T-cell (primary cell): ENCODE measurements around the gene ASPDH. TPM values are rescaled to one million over a fixed set of nuclear protein-coding genes. Genes with fewer than 3 reads are reported as not detected.
A peak's percentile ranks its signal among the peaks of the same experiment; 100 is the strongest.

Experiments used
- ATAC-seq, 4 experiments: fragments of 200-7000 bp in 3 of 4; fragments of 150-1000 bp in 1 of 4; cut with Tn5 transposase; replicated peaks in 1 of 4; 1 replicate in 3 of 4; 2 replicates in 1 of 4; pipeline ENCODE4 v1.10.0; 2021; ENCODE audit warnings: moderate library complexity in 3 of 4, mild to moderate bottlenecking in 2 of 4, moderate number of reproducible peaks in 1 of 4
- CTCF ChIA-PET, 2 donors: fragments of 300-600 bp; sonication (Branson Sonifier 250); formaldehyde crosslinking; loops; one replicate each; lab custom pipeline; 2022; ENCODE audit warnings: antibody characterized with exemption in 2 of 2; lab: Charles Lee
- POLR2A ChIA-PET, 2 donors: fragments of 300-600 bp; sonication (Branson Sonifier 250); formaldehyde crosslinking; loops; one replicate each; lab custom pipeline; 2022; ENCODE audit warnings: antibody characterized with exemption in 2 of 2; lab: Charles Lee
- DNase-seq, 35 experiments: peaks; one replicate each; pipeline versions ENCODE4 v3.0.0 to v3.0.0-alpha.2; 2013 to 2023
- H3K27ac ChIP-seq: one replicate; pipeline ENCODE4 v1.5.1; 2013; ENCODE audit warnings: low read length
- H3K27me3 ChIP-seq, 2 experiments: replicated peaks in 1 of 2; 1 replicate in 1 of 2; 2 replicates in 1 of 2; pipeline versions ENCODE4 v1.6.1 to v1.7.0; 2013; ENCODE audit warnings: low read length in 1 of 2, mixed read lengths in 1 of 2; ENCODE audit not compliant: control insufficient read depth in 2 of 2, insufficient read depth in 2 of 2; ENCODE audit errors: extremely low read depth in 1 of 2
- H3K36me3 ChIP-seq, 2 donors: 1 replicate in 1 of 2; 2 replicates in 1 of 2; pipeline versions ENCODE4 v1.6.1 to v1.7.0; 2013; ENCODE audit warnings: low read length in 1 of 2; ENCODE audit not compliant: control insufficient read depth in 2 of 2, insufficient read depth in 1 of 2; ENCODE audit errors: extremely low read depth in 1 of 2
- H3K4me1 ChIP-seq, 2 experiments: 1 replicate in 1 of 2; 2 replicates in 1 of 2; pipeline versions ENCODE4 v1.6.1 to v1.7.0; 2013; ENCODE audit warnings: low read length in 2 of 2, mixed read lengths in 1 of 2; ENCODE audit not compliant: insufficient read depth in 2 of 2, control insufficient read depth in 1 of 2; ENCODE audit errors: extremely low read depth in 1 of 2
- H3K4me3 ChIP-seq, 2 donors: 1 replicate in 1 of 2; 2 replicates in 1 of 2; pipeline versions ENCODE4 v1.5.1 to v1.7.0; 2013; ENCODE audit warnings: mild to moderate bottlenecking in 2 of 2, low read length in 1 of 2, moderate library complexity in 1 of 2; ENCODE audit not compliant: control insufficient read depth in 1 of 2; ENCODE audit errors: extremely low read depth in 1 of 2
- H3K9me3 ChIP-seq: 2 replicates; pipeline ENCODE4 v1.7.0; 2013
- H3K27ac Mint-ChIP-seq, 2 donors: one replicate each; pipeline ENCODE4 v1.8.0; 2020 to 2021; ENCODE audit warnings: mild to moderate bottlenecking in 2 of 2, mixed read lengths in 2 of 2
- H3K27me3 Mint-ChIP-seq, 2 donors: one replicate each; pipeline ENCODE4 v1.8.0; 2021 to 2022; ENCODE audit warnings: mixed read lengths in 2 of 2
- H3K36me3 Mint-ChIP-seq: one replicate; pipeline ENCODE4 v1.8.0; 2021; ENCODE audit warnings: mixed read lengths
- H3K4me1 Mint-ChIP-seq, 3 donors: one replicate each; pipeline ENCODE4 v1.8.0; 2020 to 2022; ENCODE audit warnings: mixed read lengths in 3 of 3, mild to moderate bottlenecking in 1 of 3
- H3K4me3 Mint-ChIP-seq, 3 donors: one replicate each; pipeline ENCODE4 v1.8.0; 2020 to 2022; ENCODE audit warnings: mild to moderate bottlenecking in 3 of 3, mixed read lengths in 3 of 3, moderate library complexity in 3 of 3
- H3K9me3 Mint-ChIP-seq, 3 donors: one replicate each; pipeline ENCODE4 v1.8.0; 2020 to 2022; ENCODE audit warnings: mixed read lengths in 3 of 3
- WGBS: methylation state at CpG from one replicate; pipeline ENCODE4 v1.1.5; 2013; ENCODE audit warnings: missing lambda C conversion rate; ENCODE audit not compliant: insufficient coverage; 5-methylcytosine and 5-hydroxymethylcytosine counted together
- total RNA-seq, 35 experiments: library from RNA in 6 of 35; stranded (reverse) in 6 of 35; fragments of 120-200 nt in 1 of 35; gene quantifications; one replicate each; pipeline versions ENCODE4 v1.2.1 to v1.2.4 and lab custom pipeline; 2013 to 2026

The ASPDH gene
- total RNA-seq, 5 donors from 2014 or later (not counting 1 experiment from before 2014, with no cell fraction given), result not detected

DNA sequence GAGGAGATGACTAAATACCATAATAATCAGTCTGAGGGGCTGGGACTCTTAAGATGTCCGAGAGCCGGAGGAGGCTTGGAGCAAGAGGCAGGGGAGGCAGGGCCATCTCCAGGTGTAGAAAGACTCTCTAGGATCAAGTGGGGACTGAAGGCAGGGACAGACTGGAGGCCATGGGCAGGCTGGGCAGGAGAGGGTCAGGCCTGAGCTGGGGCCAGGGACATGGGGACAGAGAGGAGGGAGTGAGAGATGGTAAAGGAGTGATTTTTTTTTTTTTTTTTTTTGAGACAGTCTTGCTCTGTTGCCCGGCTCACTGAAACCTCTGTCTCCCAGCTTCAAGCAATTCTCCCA is 4.9 kb downstream of the ASPDH start:
- WGBS, result 100% methylated on average over 2 of the region's 3 CpGs
- Mint-ChIP-seq H3K4me1 (peaks cover 14 to 23% (median 18%) of the 10 kb centered on the region in 3 donors), H3K27ac (no peak overlapping the region), H3K36me3 (no peaks in the 10 kb centered on the region), H3K27me3 (peaks cover 0 to 5% of the 10 kb centered on the region in 2 donors), H3K9me3 (no peaks in the 10 kb centered on the region), H3K4me3 (peak overlapping the region in 2 of 3 donors; percentile 54 to 72)
- DNase-seq (no peak), ATAC-seq (no peak)
- Histone ChIP-seq H3K4me3 (no peak overlapping the region), H3K36me3 (no peaks in the 10 kb centered on the region), H3K4me1 (peaks cover 2 to 22% of the 10 kb centered on the region in 2 experiments), H3K27me3 (peaks cover 0 to 20% of the 10 kb centered on the region in 2 experiments), H3K27ac (no peak overlapping the region), H3K9me3 (no peaks in the 10 kb centered on the region)
- POLR2A ChIA-PET, result no interaction called here
- CTCF ChIA-PET, result interaction anchor here in 1 of 2 donors (0.6 kb wide), 1 partner anchor 133 kb away, joined by 3 read pairs; the partner anchor contains the start of gene NR1H2

DNA sequence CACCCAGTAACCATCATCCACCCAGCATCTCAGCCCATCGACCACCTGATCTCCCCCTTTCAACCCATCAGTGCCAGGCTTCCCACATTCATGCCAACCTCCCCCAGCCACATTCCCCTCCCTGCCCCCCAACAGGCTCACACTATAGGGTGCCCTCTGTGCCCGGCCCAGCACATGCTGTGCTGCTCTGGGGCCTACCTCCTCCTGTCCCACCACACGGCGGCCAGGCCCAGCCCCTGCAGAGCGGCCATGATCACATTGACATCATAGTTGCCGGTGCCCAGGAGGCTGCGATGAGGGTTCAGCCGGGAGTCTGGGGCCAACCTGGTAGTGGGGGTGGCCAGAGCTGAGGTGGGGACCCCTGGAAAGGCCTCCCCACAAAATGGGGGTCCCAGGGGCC is 6.3 kb downstream of the ASPDH start:
- peaks cover 0 to 8% of the 10 kb centered on the region in 2 experiments for H3K27me3 ChIP-seq
- 84% methylated on average over 2 of the region's 8 CpGs for WGBS
- H3K36me3 ChIP-seq, result no peaks in the 10 kb centered on the region
- no peak overlapping the region for H3K27ac ChIP-seq
- ATAC-seq, result no peak
- no peak for DNase-seq
- H3K9me3 ChIP-seq, result no peaks in the 10 kb centered on the region
- H3K27me3 Mint-ChIP-seq, result peaks cover 0 to 2% of the 10 kb centered on the region in 2 donors
- H3K4me1 Mint-ChIP-seq, result peaks cover 14 to 23% (median 18%) of the 10 kb centered on the region in 3 donors
- no peak overlapping the region for H3K4me3 ChIP-seq
- no peaks in the 10 kb centered on the region for H3K36me3 Mint-ChIP-seq
- ChIA-PET CTCF (no interaction called here), POLR2A (no interaction called here)
- H3K27ac Mint-ChIP-seq, result no peak overlapping the region
- H3K4me3 Mint-ChIP-seq, result no peak overlapping the region
- H3K9me3 Mint-ChIP-seq, result no peaks in the 10 kb centered on the region
- peaks cover 2 to 22% of the 10 kb centered on the region in 2 experiments for H3K4me1 ChIP-seq

DNA sequence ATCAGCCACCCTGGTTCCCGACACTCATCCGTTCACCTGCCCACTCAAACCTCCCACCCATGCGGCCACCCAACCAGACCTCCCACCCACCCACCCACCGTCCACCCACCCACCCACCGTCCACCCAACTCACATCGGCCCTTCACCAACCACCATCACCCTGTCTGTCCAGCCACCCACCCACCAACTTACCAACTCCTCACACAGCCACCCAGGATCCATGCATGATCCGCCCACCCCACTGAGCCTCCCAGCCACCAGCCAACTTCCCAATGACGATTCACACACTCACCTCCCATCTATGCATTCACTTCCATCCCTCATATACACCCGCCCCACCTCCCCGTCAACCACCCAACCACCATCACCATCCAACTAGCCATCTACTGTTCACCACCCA is 7.0 kb downstream of the ASPDH start:
- Histone ChIP-seq H3K4me1 (peaks cover 2 to 15% of the 10 kb centered on the region in 2 experiments), H3K27ac (no peak overlapping the region), H3K4me3 (no peak overlapping the region), H3K36me3 (no peaks in the 10 kb centered on the region), H3K9me3 (no peaks in the 10 kb centered on the region), H3K27me3 (peaks cover 0 to 3% of the 10 kb centered on the region in 2 experiments)
- ATAC-seq (no peak), DNase-seq (no peak)
- H3K27ac Mint-ChIP-seq, result no peak overlapping the region
- H3K36me3 Mint-ChIP-seq, result no peaks in the 10 kb centered on the region
- peaks cover 0 to 2% of the 10 kb centered on the region in 2 donors for H3K27me3 Mint-ChIP-seq
- CTCF ChIA-PET, result no interaction called here
- POLR2A ChIA-PET, result no interaction called here
- no peaks in the 10 kb centered on the region for H3K9me3 Mint-ChIP-seq
- peaks cover 12 to 21% (median 15%) of the 10 kb centered on the region in 3 donors for H3K4me1 Mint-ChIP-seq
- 96% methylated on average over 6 of the region's 10 CpGs for WGBS
- H3K4me3 Mint-ChIP-seq, result no peak overlapping the region

DNA sequence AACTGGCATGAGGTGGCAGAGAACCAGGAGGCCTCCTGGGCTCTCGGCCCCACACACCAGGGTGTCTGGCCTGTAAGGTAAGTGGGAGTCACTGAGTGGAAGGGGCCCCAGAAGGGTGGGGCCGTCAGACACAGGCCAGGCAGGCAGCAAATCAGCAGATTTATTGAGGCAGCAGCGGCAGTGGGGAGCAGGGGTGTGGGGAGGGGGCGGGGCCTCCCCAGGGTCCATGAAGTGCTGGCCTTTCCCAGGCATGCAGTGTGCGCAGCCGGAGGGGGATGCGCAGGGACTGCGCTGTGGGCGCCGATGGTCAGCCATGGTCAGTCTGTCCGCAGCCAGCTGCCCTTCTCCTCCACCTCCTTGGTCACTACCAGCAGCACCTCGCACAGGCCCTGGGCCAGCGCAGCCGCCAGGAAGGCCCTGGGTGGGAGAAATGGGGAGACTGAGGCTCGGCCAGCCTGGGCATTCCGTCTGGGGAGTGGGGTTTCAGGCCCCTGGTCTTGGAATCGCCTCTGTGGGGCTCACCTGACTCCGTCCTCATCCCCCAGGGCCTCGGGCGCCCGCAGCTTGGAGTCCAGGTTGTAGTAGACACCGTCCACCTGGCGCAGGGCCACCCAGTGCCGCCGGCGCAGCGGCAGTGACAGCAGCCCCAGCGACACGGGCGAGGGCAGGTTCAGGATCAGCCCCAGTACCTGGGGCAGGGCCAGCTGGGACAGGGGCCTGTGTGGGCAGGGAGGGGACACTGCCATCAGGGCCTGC is 7.7 kb downstream of the ASPDH start:
- ChIA-PET CTCF (no interaction called here), POLR2A (no interaction called here)
- Mint-ChIP-seq H3K27me3 (no peaks in the 10 kb centered on the region), H3K27ac (no peak overlapping the region), H3K4me3 (no peak overlapping the region), H3K36me3 (no peaks in the 10 kb centered on the region), H3K4me1 (peaks cover 7 to 16% (median 8%) of the 10 kb centered on the region in 3 donors), H3K9me3 (no peaks in the 10 kb centered on the region)
- Histone ChIP-seq H3K4me1 (peaks cover 2 to 11% of the 10 kb centered on the region in 2 experiments), H3K27ac (no peak overlapping the region), H3K9me3 (no peaks in the 10 kb centered on the region), H3K27me3 (no peaks in the 10 kb centered on the region), H3K36me3 (no peaks in the 10 kb centered on the region), H3K4me3 (no peak overlapping the region)
- no peak for DNase-seq
- WGBS, result 96% methylated on average over 17 of the region's 30 CpGs
- ATAC-seq, result no peak

DNA sequence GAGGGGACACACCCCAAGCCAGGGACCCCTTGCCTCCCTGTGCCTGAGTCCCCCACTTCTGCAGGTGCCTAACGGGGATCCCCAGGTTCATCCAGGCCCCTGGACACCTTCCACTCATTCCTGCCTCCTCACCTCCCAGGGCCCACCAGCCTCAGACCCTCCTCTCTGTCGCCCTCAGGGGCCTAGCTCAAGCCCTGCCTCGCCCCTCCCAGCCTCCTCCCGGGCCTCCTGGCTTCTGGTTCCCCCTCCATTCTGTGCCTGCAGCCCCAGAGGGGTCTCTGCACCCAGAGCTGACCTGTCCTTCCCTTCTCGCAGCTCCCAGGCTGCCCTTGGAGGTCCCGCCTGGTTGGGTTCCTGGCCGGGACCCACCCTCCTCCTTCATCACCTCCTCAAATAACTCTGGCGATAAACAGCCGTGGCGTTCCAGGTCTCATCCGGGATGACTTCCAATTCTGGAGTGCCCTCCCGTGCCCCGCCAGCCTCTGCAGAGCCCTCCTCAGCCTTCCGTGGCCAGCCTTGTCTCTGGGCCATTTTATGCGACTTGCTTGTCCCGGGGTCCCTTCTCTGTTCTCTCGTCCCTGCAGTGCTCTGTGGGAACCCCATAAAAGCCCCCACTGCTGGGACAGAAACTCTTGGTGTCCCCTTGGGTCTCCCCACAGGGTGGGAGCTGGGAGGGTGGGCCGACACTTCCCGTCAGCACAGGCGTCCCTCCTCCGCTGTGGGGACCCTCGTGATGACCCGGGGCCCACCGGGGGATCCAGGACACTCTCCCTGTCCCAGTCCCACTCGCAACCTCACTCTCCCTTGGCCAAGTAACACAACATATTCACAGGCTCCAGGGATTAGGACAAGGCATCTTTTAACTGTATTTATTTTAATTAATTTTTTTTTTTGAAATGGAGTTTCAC is 11.9 kb downstream of the ASPDH start:
- Histone ChIP-seq H3K36me3 (no peaks in the 10 kb centered on the region), H3K27ac (no peak overlapping the region), H3K9me3 (no peaks in the 10 kb centered on the region), H3K4me3 (no peak overlapping the region), H3K27me3 (no peaks in the 10 kb centered on the region), H3K4me1 (no peaks in the 10 kb centered on the region)
- CTCF ChIA-PET, result no interaction called here
- Mint-ChIP-seq H3K9me3 (no peaks in the 10 kb centered on the region), H3K4me3 (no peak overlapping the region), H3K27ac (no peak overlapping the region), H3K36me3 (no peaks in the 10 kb centered on the region), H3K27me3 (no peaks in the 10 kb centered on the region), H3K4me1 (no peaks in the 10 kb centered on the region)
- DNase-seq (no peak), ATAC-seq (no peak)
- WGBS, result 82% methylated on average over 15 of the region's 25 CpGs
- POLR2A ChIA-PET, result no interaction called here

DNA sequence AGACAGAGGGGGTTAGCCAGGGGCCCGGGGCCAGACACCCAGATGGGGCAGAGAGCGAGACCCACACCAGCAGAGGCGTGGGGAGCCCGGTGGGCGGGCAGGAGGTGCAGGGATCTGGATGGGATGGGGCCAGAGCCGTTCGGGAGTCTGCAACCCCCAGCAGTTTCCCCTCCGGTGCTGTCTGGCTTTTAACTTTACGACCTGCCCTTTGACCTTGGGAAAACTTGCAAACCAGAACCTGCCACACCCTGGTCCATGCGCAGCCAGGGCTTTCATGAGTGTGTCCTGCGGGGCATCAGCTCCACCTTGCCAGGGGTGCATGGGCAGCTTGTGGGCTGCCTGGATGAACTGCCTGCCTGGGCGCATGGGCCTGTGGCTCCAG is 12.5 kb downstream of the ASPDH start:
- 86% methylated on average over 10 of the region's 12 CpGs for whole genome bisulfite sequencing
- ChIA-PET CTCF (no interaction called here), POLR2A (no interaction called here)
- Mint-ChIP-seq H3K27ac (no peak overlapping the region), H3K9me3 (no peaks in the 10 kb centered on the region), H3K36me3 (no peaks in the 10 kb centered on the region), H3K27me3 (no peaks in the 10 kb centered on the region), H3K4me1 (no peaks in the 10 kb centered on the region), H3K4me3 (no peak overlapping the region)
- Histone ChIP-seq H3K36me3 (no peaks in the 10 kb centered on the region), H3K27ac (no peak overlapping the region), H3K4me1 (no peaks in the 10 kb centered on the region), H3K4me3 (no peak overlapping the region), H3K9me3 (no peaks in the 10 kb centered on the region), H3K27me3 (no peaks in the 10 kb centered on the region)
- DNase-seq (no peak), ATAC-seq (no peak)
